Astrocyte of the spinal cord (primary cell): ENCODE data around the gene RPS18.
"Not testable (repeated sequence)": the region's sequence is repeated elsewhere in the genome, so short reads cannot be mapped to it uniquely, and the experiment has no call there.

Experiments used
- DNase-seq: peaks from one replicate; pipeline ENCODE4 v3.0.0; 2011; ENCODE audit warnings: low read depth, low spot score
- H3K4me3 ChIP-seq: 2 replicates; pipeline ENCODE4 v1.5.1; 2011; ENCODE audit warnings: low read depth, mild to moderate bottlenecking, low read length, moderate library complexity
- CTCF ChIP-seq: IDR thresholded peaks from 2 replicates; pipeline ENCODE4 v1.5.1; 2012; ENCODE audit warnings: low read depth, mild to moderate bottlenecking, low read length, inconsistent platforms
- in situ Hi-C: cut with HindIII; loops from 2 replicates; pipeline ENCODE4 v1.10.0; 2017; ENCODE audit warnings: low sequenced_read_pairs

The RPS18 gene

DNA sequence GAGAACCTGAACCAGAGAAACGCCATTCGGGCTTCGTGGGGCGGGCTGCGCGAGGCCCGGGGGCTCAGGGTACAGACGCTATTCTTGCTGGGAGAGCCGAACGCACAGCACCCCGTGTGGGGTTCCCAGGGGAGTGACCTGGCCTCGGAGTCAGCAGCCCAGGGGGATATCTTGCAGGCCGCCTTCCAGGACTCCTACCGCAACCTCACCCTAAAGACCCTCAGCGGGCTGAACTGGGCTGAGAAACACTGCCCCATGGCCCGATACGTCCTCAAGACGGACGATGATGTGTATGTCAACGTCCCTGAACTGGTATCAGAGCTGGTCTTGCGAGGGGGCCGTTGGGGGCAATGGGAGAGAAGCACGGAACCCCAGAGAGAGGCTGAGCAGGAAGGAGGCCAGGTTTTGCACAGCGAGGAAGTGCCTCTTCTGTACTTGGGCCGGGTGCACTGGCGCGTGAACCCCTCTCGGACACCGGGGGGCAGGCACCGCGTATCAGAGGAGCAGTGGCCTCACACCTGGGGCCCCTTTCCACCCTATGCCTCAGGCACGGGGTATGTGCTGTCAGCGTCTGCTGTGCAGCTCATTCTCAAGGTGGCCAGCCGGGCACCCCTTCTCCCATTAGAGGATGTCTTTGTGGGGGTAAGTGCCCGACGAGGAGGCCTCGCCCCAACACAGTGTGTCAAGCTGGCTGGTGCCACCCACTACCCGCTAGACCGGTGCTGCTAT is 6.0 kb downstream of the RPS18 start:
- in situ Hi-C loops, result no loop called here
- H3K4me3 ChIP-seq, result peak overlapping the region; percentile 41
- DNase-seq, result no peak
- no peak for TF ChIP-seq CTCF

DNA sequence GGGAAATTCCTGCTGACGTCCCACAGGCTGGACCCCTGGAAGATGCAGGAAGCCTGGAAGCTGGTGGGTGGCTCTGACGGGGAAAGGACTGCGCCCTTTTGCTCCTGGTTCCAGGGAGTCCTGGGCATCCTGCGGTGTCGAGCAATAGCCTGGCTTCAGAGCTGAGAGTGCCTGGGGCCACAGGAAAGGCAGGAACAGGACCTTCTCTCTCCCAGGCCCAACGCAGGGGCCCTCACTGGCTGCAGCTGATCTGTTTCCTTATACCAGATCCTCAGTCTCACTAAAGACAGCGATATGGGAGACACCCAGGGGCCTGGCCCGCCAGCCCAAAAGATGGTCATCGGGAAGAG is 6.5 kb downstream of the RPS18 start:
- no peak overlapping the region for H3K4me3 ChIP-seq
- no peak for TF ChIP-seq CTCF
- no peak for DNase-seq
- in situ Hi-C loops, result no loop called here

DNA sequence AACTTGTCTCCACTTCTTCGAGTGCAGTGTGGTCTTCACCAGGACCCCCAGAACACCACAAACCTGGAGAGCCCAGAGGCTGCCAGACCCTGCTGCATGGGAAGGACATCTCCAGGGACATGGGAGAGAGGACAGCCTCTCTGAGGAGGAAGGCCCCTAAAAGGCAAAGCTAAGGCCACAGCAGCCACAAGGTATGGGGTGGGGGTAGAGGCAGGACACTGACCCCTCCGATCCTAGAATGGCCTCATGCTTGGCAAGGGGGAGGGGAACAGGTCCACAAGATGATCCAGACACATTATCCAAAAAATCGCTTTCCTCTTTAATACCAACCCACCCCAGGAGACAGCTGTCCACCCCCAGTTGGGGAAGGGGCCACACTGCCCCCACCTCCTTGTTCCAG is 6.9 kb downstream of the RPS18 start:
- TF ChIP-seq CTCF, result no peak
- no peak overlapping the region for H3K4me3 ChIP-seq
- DNase-seq, result no peak
- in situ Hi-C loops, result no loop called here

DNA sequence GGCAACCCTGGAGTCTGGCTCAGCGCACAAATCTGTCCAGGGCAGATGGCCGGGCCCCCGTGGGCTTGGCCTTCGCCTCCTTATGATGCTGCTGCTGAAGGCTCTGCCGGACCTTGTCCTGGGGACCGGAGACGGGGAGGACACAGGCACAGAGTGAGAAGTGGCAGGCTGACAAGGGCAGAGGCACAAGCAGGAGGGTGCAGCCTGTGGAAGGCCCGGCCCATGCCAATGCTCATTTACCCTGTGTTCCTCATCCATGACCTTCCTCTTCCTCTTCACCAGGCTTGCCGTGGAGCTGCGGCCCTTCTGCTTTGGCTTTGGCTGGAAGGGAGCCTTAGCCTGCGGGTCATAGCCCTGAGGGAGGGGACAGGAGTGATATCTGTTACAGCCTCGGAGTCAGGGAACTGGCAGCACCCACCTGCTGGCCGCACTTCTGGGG is 7.4 kb downstream of the RPS18 start:
- TF ChIP-seq CTCF, result no peak
- H3K4me3 ChIP-seq, result no peak overlapping the region
- no peak for DNase-seq
- in situ Hi-C loops, result no loop called here

- in situ Hi-C loops, result no loop called here
- peak; percentile 53 for TF ChIP-seq CTCF
- H3K4me3 ChIP-seq, result no peak overlapping the region
- peak; percentile 45 for DNase-seq
Measured at GRCh38 chr6:33279971-33280511, 8.2 kb downstream of the RPS18 start.

DNA sequence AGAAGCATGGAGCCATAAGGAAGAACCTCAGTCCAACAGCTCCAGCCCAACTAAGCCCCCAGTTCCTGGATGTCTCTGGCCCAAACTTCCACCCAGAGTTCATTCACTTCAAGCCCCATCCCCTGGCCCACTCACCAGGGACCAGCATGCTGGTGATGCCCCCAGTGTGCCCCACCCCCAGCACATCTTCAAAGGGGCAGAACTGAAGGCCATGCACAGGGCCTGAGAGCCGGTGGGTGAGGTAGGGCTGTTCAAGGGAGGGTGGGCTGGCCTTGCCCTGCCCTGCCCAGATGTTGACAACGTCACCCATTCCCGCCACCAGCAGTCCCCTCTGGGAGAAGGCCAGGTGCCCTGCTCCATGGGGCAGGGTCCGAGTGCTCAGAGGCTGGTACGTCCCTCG is 8.7 kb downstream of the RPS18 start:
- DNase-seq, result no peak
- in situ Hi-C loops, result no loop called here
- TF ChIP-seq CTCF, result no peak
- H3K4me3 ChIP-seq, result no peak overlapping the region

GRCh38 chr6:33285214-33285613 is 13.3 kb downstream of the RPS18 start:
- DNase-seq, H3K4me3 ChIP-seq, in situ Hi-C loops: not testable (repeated sequence)
